CD4-positive, alpha-beta T cell treated with Interleukin-17A for 4 hours (primary cell): ENCODE data around the gene ERVK3-1.
A peak's percentile ranks its signal among the peaks of the same experiment; 100 is the strongest.
"Not testable (repeated sequence)": the region's sequence is repeated elsewhere in the genome, so short reads cannot be mapped to it uniquely, and the experiment has no call there.

Experiments used
- DNase-seq: peaks from one replicate; pipeline ENCODE4 v3.0.0-alpha.2; 2020; ENCODE audit warnings: mixed read lengths

Gene ERVK3-1

GRCh38 chr19:58346961-58347929, 42.1 kb downstream of the ERVK3-1 start:
- peak; percentile 78 for DNase-seq

DNA sequence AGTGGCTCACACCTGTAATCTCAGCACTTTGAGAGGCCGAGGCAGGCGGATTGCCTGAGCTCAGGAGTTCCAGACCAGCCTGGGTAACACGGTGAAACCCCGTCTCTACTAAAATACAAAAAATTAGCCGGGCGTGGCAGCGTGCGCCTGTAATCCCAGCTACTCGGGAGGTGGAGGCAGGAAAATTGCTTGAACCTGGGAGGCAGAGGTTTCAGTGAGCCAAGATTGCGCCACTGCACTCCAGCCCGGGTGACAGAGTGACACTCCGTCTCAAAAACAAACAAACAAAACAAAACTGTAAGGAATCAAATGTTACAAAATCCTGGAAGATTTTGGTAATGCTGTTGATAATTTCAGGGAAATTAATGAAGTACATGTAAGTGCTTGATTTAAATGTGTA, 42.9 kb downstream of the ERVK3-1 start:
- not testable (repeated sequence) for DNase-seq

DNA sequence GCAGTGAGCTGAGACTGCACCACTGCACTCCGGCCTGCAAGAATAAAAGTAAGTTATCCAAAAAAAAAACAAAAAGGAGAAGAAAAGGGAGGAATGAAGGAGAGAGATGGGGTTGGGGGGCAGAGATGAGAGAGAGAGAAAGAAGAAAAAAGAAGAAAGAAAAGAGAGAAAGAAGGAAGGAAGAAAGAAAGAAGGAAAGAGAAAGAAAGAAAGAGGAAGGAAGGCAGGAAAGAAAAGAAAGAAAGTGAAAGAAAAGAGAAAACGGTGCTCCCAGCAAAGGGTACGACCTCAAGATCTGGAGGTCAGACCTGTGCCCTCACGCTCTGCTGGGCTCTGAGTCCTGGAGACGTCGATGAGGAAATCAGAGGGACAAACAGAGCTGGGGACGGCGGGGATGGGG, 44.4 kb downstream of the ERVK3-1 start:
- DNase-seq = no peak

DNA sequence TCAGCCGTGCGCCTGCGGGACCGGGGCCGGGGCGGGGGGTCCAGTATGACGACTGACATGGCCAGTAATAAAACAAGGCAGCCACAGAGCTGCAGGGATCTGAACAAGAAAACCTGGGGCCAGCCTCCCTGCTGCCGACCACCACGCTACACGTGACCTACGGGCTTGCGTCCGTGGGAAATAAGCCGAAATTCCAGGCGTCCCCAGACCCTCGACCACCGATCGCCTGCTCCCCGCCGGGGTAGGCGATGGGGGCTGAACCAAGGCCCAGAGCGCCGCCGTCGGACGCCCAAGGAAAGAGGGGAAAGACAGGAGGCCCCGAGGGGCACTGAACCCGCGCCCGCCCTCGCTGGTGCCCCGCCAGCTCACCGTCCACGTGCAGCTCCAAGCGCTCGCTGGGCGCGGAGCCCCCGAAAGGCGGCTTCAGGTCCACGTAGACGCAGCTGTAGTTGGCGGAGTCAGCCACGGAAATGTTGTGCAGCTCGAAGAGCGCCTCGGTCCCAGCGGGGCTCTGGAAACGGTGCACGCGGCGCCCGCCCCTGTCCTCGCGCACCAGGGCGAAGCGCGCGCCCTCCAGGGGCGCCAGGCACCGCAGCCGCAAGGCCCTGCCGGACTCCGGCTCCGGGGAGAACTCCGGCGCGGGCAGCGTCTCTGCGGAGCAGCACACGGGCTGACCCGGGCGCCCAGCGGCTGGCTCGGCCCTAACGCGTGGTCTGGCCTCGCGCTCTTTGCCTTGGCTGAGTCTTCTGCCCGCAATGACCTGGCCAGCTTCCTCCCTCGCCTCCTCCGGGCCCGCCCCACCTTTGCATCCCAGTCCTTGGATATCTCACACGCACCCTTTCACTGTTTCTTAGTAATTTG, 45.1 kb downstream of the ERVK3-1 start:
- DNase-seq = no peak

- DNase-seq = no peak
Measured at GRCh38 chr19:58350871-58351557, 45.8 kb downstream of the ERVK3-1 start.

GRCh38 chr19:58351558-58351878, 46.3 kb downstream of the ERVK3-1 start:
- DNase-seq = no peak

- DNase-seq = no peak
Measured at GRCh38 chr19:58351990-58352755, 47.0 kb downstream of the ERVK3-1 start.

- DNase-seq = no peak
Measured at GRCh38 chr19:58352760-58353671, 47.8 kb downstream of the ERVK3-1 start, which contains the start of gene A1BG. Gene A1BG, minus strand, starts transcription at chr19:58353492. Its CDS starts 55 bp downstream, at chr19:58353437.

GRCh38 chr19:58353717-58354477, 48.7 kb downstream of the ERVK3-1 start:
- DNase-seq = no peak

DNA sequence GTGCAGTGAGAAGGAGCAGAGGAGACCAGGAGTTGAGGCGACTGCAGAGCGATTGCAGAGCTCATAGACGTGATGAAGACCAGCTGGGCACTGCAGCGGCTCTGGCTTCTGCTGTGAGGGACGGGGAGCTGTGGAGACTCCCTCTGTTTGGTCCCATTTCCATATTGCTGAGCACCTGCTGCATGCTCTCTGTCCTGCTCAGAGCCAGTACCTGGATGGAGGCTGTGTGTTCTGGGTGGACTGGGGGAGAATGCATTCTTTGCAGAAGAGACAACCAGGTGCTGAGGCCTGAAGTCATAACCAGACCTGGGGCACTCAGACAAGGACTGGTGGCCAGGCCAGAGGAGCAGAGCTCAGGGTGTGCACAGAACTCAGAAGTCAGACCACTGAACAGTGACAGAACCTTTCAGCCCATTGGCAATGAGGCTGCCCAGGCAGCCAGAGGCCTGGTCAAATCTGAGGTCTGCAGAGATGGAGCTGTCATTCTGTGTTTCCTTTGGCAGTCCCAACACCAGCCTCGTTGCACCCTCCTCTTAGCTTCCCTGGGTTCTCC, 49.4 kb downstream of the ERVK3-1 start:
- DNase-seq = no peak

DNA sequence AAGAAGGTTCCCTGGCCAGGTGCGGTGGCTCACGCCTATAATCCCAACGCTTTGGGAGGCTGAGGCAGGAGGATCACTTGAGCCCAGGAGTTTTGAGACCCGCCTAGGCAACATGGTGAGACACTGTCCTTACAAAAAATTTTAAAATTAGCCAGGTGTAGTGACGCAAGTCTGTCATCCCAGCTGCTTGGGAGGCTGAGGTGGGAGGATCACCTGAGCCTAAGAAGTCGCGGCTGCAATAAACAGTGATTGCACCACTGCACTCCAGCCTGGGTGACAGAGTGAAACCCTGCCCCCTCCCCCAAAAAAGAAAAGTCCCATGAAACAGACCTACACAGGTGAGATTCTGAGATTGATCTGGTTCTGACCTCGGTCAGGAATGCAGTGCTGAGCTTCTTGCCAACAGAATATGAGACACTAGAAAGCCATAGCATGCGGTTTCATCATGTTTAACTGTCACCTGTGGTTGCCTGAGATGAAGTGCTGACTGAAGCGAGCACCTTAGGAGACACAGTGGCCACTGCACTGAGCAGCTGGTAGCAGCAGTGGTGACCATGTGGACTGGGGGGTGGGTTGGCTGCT, 50.1 kb downstream of the ERVK3-1 start:
- no peak for DNase-seq

GRCh38 chr19:58355908-58356765, 51.0 kb downstream of the ERVK3-1 start:
- DNase-seq = peak; percentile 52

- peak; percentile 7 for DNase-seq
Measured at GRCh38 chr19:58356766-58357480, 51.7 kb downstream of the ERVK3-1 start.

- DNase-seq = no peak
Measured at GRCh38 chr19:58357481-58358145, 52.4 kb downstream of the ERVK3-1 start.

- DNase-seq = no peak
Measured at GRCh38 chr19:58361900-58362271, 56.7 kb downstream of the ERVK3-1 start.

DNA sequence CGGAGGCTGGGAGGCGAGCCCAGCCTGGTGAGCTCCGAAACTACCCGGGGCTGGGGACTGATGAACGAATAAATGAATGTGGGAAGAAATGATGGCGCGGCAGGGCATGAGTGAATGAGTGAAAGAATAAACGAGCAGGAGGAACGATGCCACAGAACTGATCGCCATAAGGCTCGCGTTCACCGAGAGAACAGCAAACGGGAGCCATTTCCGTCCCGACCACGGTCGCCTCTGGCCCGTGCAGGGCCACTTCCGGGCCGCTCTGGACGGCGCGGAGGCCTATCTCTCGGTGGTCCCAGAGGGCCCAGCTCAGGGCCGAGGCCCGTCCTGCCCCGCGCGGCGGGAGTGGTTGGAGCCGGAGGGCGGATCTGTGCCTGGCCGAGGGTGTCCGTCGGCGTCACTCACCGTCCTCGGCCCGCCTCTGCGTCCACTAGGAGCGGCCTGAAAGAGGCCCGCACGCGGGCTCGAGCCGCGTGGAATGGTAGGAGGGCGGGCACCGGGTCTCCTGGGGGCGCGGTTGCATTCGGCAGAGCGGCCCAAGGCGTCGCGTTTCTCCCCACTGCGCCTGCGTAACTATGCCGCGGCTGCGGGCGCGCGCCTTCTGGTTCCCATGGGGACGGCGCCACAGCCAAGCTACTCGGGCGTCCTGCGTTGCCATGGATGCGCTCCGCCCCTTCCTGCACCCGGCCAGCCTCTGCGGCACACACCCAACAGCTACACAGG, 57.3 kb downstream of the ERVK3-1 start, which contains the start of gene ZNF497:
Gene ZNF497, minus strand, starts transcription at position 480 of the 723 bp plus-strand sequence. CDS start 5,116 bp downstream, outside the sequence.
- peak; percentile 99 for DNase-seq
